ENCODE results near the gene RUNX2. TPM values are rescaled to one million over a fixed set of nuclear protein-coding genes. Genes with fewer than 3 reads are reported as not detected.

Gene RUNX2
- total RNA-seq, 1 donor from 2014 or later: 2.5 TPM

DNA sequence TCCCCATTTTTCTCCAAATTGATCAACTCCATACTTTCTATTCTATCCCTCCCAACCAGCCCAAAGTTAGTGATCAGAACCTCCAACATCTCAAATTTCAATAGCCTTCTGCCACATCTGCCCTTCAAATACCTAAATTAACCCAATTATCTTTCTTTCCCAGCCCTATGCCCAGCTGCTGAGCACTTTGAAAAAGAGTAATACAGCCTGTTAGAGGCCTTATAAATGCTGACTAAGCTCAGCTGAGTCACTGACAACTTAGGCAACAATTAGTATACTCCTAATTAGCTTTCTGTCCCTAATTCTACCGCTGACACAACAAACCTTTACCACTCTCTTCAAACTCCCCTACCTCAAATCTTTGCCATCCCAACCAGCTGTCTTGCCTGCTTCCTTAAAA is 23.5 kb downstream of the RUNX2 start:
- no peak for ATAC-seq

GRCh38 chr6:45353654-45354053 is 25.5 kb downstream of the RUNX2 start:
- no peak for ATAC-seq

GRCh38 chr6:45364466-45364865 is 36.3 kb downstream of the RUNX2 start:
- no peak for ATAC-seq

GRCh38 chr6:45365036-45365435 is 36.9 kb downstream of the RUNX2 start:
- ATAC-seq: no peak

DNA sequence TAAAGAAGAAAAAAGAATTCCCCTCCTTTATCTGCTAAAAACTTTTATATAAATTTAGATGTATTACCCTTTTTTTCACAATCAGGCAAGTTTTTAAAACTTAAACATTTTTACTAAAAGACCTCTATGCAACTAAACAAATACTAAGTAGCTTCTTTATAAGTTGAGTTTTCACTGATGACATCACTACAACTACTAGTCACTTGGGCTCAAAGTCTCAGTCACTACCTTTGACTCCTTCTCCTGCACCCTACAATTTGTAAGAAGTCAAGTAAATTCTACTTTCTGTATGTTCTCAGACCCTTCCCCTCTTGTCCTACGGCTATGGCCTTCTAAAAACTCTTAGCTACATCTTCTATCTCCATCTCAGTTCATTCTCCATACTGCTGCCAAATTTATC is 38.4 kb downstream of the RUNX2 start:
- no peak for ATAC-seq

DNA sequence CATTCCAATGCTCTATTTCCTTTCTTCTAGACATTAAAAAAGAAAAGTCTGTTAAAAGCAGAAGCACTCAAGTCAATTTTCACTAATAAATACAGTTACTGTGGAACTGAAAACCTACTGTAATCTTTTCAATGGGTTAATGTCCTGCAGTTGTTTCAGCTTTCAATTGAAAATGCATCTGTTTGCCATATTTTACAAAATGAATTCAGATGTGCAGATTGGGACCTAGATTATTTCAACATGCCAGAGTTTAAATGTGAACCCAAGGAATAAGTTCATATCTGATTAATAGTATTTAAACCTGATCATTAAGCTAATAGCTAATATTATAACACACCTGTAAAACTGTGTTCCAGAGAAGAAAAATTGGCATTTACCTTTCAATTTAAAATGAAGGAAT is 39.9 kb downstream of the RUNX2 start:
- ATAC-seq: no peak

- no peak for ATAC-seq
Observed at GRCh38 chr6:45369870-45370269, 41.7 kb downstream of the RUNX2 start.

DNA sequence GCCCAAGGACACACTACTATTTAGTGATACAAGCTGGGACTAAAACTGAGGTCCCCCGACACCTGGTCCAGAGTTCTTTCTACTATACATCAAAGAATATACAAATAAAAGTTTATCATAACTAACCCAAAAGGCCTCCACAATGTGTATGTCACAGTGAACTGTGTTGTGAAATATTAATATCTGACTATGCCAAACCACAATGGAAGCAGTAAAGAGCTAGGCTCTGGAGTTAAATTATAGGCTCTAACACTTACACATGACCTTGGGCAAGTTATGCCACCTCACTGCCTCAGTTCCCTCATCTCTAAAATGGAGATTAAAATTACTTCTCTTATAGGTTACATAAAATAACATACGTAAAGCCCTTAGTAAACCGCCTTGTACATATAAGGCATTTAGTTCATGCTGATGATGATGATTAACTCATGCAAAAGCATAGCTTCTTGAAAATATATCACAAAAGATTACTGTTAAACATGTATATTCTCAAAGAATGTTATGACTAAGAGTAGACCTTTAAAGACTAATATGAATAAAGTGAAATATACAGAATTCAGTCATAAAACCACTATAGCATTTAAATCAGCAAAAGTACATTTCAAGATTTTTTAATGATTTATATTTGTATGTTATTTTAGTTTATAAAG is 43.9 kb downstream of the RUNX2 start:
- no peak for ATAC-seq

- ATAC-seq: no peak
Observed at GRCh38 chr6:45375449-45375848, 47.3 kb downstream of the RUNX2 start.

GRCh38 chr6:45376310-45377042 is 48.3 kb downstream of the RUNX2 start:
- no peak for ATAC-seq

DNA sequence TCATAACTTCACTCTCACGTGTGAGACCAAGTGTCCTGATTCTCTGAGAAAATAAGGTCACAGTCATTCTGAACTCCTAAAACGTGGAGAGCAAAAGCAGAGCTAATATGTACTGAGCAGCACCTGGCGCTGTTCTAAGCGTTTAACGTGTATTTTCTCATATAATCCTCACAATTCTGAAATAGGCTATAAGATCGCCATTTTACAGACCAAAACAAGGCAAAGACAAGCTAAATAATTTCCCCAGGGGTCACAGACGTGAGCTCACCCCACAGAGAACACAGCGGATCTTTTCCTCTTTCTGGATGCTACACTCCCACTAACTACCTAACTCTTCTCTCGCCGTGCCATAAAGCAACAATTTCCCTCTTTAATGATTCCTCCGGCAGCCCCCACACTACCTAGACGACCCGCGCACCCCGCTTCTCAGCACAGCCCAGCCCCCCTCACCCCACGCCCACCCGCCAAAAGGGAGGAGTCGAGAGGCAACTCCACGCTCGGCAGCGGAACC is 49.0 kb downstream of the RUNX2 start:
- no peak for ATAC-seq

DNA sequence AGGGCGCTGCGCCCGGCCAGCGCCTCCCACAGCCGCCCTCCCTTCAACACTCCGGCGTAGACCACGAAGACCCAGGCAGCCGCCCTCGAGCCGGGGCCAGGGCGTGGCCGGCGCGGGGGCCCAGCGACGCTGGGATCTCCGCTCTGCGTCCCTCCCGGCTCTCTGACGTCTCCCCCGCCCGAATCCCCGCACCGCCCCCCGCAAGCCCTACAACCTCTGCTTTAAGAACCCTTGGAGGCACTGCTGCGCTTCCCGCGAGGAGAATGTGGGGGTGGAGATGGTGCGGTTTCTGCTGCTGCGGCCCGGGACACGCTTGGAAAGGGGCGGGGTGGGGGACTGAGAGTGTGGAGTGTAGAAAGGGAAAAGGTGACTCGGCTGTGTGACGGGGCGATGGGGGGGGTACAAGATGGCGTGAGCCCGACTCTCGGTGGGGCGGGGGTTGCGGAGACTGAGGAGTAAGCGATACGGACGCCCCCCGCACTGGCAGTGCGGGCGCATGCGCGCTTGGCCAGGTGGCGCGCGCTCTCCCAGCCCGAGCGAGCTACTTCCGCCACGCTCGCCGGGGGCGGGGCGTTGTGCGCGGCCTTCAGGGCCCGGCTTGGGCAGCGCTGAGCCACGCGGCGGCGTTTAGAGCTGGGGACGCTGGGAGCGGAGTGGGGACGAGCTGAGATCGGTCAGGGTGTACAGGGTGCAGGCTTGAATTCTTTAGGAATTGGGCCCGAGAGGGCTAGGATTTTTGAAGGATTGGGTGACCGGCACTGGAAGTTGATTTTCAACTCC is 49.6 kb downstream of the RUNX2 start, which contains the start of gene SUPT3H:
TSS of gene SUPT3H (minus strand) at position 381 of the 780 bp plus-strand sequence.
- peak; percentile 98 for ATAC-seq

DNA sequence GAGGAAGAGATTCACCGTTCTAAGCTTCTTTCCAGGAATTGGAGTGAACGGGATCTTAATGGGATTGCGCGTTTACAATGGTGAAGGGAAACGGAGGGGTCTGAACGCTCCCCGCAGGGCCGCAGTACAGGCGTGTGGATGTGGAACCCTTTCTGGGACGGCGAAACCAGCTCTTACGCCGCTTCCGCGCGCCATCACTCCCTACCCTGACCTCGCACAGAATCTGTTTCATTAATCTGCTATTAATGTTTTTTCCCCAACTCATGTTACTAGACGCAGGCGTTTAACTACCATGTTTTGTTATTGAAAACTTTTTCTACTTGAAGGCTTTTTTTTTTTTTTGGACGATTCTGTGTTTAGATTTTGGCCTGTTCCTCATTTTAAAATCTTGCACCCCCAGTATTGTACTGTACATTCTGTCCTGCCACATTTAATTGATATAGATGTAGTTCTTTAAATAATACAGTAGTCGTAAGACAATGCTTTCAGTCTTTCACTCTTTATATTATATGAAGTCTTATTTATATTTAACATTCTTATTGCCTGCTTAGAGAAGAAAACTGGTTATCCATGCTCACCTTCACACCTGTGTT is 50.3 kb downstream of the RUNX2 start:
- peak; percentile 30 for ATAC-seq

DNA sequence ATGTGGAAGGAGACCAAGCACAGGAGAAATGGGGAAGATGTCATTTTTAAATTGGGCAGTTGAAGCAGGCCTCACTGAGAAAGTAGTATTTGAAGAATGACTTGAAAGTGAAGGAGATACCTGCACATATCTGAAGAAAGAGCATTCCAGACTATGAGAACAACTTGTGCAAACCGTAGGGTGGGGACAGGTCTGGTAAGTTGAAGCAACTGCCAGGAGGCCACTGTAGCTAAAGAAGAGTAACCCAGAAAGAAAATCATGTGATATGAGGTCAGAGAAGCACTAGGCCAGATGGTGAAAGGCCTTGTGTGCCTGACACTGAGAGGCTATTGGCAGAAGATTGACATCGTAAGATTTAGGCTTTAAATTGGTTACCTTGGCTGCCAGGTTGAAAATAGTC is 54.3 kb downstream of the RUNX2 start:
- no peak for ATAC-seq

DNA sequence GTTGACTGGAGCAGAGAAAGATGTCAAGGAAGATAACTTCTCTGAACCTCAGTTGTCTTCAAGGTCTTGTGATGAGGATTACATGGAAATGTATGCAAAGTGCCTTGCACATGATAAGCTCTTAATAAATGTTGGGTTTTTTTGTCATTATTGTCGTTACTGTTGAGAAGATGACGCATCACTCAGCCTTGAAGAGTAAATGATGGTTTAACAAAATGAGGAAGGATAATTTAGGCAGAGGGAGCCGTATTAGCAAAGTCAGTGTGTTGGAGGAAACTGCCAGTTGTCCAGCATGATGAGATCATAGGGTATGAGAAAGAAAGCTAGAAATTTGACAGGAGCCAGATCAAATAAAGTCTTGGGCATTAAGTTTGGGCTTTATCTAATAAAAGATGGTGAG is 58.4 kb downstream of the RUNX2 start:
- no peak for ATAC-seq

DNA sequence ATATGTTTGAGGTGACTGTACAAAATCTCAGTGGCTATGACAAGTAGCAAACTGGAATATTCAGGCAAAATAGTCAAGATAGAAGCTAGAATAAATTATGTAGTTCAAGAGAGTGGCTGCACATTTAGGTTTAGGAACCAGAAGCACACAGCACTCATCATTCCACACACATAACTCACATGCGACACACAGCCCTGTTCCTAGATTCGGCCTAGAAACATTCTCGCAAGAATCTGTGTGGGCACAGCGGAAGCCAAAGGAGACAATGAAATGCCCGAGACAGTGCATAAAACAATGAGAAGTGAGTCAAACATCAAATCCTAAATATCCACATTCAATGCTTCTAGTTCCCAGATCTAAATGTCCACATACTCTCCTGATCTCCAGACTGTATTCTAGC is 59.1 kb downstream of the RUNX2 start:
- no peak for ATAC-seq

DNA sequence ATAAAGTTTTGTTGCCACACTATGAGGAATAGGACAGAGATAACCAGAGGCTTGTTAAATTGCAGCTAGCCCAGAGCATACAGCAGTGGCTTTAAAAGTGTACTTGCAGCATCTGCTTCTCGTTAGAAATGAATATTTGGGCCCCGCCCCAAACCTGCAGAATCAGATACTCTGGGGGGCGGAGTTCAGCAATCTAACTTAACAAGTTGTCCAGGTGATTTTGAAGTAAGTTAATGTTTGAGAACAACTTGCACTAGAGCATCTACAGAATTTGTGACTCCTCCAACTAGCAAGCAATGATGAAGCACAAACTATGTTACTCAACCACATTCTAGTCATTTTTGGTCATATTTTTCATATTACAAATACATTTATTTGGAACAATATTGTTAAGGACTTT is 60.2 kb downstream of the RUNX2 start:
- ATAC-seq: no peak

DNA sequence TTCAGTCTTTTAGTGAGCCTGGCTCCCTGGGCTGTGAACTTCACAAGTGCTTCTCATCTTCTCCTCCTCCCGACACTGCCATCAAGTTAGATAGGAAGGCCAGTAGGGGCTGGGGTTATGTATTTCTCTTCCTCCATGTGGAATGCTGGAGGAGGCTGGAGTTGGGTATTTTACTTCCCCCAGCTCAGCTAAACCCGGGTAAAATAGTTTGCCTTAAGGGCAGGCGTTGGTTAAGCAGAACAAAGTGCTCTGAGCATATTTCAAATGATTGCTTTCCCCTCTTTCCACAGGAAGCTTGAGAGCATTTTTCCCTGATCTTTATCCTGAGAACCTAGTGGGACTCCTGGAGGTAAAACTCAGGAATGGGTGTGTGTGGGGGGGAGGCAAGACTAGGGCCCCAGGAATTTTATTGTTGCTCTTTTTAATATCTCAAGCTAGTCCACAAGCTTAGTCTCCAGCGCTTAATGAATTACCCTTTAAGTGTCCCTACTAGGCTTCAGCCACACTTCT is 66.5 kb downstream of the RUNX2 start:
- ATAC-seq: no peak

DNA sequence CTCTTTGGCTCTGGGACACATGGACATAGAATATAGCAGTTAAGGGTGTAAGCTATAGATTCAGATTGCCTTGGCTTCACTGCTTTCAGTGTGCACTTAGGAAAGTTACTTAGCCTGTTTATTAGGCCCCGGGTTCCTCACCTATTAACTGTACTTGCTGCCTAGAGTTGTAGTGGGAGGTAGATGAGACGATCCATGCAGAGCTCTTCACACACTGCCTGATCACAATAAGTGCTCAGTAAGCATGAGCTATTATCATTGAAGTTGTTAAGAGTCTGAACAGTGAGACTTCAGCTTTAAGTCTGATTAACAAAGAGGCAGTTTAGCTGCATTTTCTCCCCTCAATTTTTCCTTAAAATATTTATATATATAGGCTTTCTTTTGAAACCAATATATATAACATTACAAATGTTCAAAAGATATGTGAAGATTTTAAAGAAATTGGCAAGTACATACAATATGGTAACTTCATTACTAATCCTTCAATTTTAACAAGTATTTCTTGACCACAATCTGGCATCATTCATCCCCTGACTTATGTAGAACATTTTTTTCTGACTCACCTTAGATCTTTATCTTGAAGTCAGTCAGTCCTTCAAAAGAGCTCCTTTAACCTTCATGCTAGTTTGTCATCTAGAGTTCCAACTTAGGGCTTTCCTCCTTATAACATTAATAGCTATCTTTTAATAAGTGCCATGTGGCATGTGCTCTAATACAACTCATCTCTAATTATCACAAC is 70.1 kb downstream of the RUNX2 start:
- no peak for ATAC-seq

DNA sequence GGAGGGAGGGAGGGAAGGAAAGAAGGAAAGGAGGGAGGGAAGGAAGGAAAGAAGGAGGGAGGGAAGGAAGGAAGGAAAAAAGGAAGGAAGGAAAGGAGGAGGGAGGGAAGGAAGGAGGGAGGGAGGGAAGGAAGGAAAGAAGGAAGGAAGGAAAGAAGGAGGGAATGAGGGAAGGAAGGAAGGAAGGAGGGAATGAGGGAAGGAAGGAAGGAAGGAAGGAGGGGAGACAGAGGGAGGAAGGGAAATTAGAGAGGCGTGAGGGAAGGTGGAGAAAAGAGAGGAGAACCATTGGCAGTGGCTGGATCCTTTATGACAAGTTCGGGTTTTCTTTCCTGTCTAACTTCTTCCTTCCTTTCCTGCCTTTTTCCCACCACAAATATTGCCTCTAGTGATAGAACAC is 71.9 kb downstream of the RUNX2 start:
- ATAC-seq: no peak

- no peak for ATAC-seq
Observed at GRCh38 chr6:45411959-45412358, 83.8 kb downstream of the RUNX2 start.

DNA sequence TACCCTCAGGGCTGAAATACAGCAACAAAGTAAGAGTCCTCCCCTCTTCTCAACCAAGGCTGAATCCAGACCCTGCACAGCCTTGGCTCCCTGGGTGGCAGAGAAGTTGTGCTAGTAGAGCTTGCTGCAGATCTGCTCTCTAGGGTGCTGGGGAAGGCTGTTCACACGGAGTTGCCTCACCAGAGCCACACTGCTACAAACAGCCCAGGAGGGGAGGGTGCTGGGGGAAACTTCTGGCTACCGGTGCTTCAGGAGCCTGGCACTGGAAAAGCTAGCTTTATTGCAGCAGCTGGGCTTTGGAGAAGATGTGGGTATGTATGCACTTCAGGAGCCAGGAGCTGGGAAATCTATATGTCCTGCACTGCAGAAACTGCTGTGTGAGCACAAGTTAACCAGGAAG is 87.2 kb downstream of the RUNX2 start:
- ATAC-seq: no peak
